Measurements from ENCODE around the gene THRA.

THRA gene

DNA sequence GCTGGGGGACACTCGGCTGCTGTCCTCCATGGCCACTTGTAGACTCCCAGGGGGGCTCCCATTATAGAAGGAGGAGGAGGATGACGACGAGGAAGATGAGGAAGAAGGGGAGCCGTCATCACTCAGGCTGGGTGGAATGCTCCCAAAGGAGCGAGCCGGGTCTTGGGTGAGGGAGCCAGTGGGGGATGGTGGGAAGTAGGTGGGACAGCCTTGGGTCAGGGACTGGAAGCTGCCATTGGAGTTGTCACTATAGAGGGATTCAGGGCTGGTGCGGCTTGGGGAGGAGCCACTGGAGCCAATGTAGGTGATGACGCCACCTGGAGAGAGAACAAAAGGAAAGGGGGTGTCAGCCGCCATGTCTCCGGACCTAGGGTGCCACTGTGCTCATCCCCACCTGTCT lies 34.3 kb downstream of the THRA start:
- no peak overlapping the region for H3K4me3 ChIP-seq (ENCODE audit: low read depth, low read length)
- TF ChIP-seq, protein P1, sequence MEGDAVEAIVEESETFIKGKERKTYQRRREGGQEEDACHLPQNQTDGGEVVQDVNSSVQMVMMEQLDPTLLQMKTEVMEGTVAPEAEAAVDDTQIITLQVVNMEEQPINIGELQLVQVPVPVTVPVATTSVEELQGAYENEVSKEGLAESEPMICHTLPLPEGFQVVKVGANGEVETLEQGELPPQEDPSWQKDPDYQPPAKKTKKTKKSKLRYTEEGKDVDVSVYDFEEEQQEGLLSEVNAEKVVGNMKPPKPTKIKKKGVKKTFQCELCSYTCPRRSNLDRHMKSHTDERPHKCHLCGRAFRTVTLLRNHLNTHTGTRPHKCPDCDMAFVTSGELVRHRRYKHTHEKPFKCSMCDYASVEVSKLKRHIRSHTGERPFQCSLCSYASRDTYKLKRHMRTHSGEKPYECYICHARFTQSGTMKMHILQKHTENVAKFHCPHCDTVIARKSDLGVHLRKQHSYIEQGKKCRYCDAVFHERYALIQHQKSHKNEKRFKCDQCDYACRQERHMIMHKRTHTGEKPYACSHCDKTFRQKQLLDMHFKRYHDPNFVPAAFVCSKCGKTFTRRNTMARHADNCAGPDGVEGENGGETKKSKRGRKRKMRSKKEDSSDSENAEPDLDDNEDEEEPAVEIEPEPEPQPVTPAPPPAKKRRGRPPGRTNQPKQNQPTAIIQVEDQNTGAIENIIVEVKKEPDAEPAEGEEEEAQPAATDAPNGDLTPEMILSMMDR (IDR thresholded peaks at IDR 0.05; ENCODE audit: low read depth, low read length) = no peak

DNA sequence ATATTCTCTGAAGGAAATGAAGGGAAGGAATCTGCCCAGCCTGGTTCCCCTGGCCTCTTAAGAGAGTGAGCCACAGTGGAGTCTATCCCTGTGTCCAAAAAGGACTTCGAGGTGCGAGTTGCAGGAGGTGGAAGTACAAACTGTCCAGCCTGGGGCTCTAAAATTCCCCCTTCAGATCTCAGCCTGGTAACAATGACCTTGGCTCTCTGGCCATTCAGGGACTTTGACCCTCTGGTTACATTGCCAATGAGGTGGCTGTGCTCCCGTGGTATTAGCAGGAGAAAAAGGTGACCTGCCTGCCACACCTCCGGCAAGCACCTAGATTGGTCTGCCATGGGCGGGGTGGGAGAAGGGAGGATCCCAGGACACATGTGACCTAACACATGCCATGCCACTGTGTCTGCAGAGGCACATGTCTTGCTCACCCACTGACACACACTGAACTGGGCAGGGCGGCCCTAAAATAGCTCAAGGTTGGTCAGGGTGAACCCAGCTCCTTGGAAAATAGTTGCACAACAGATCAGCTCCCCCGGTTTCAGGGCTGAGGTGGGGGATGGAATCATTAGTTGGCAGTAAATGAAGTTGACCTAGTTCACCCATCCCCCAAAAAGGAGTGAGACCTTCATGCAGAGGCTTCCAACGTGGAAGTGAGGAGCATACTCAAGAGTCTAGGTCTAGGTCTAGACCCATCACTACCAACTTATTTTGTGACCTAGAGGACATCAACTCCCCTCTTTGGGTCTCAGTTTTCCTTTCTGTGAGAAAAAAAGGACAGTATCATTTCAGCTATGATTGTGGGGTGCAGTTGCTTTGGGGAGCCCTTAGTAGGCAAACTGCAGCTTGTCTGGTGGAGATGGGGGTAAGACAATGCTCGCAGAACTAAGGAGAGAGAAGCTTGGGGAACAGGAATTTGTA lies 35.4 kb downstream of the THRA start:
- peak overlapping the region; percentile 49 for H3K4me3 ChIP-seq (ENCODE audit: low read depth, low read length)
- TF ChIP-seq, protein P1 (IDR thresholded peaks at IDR 0.05; ENCODE audit: low read depth, low read length) = no peak

DNA sequence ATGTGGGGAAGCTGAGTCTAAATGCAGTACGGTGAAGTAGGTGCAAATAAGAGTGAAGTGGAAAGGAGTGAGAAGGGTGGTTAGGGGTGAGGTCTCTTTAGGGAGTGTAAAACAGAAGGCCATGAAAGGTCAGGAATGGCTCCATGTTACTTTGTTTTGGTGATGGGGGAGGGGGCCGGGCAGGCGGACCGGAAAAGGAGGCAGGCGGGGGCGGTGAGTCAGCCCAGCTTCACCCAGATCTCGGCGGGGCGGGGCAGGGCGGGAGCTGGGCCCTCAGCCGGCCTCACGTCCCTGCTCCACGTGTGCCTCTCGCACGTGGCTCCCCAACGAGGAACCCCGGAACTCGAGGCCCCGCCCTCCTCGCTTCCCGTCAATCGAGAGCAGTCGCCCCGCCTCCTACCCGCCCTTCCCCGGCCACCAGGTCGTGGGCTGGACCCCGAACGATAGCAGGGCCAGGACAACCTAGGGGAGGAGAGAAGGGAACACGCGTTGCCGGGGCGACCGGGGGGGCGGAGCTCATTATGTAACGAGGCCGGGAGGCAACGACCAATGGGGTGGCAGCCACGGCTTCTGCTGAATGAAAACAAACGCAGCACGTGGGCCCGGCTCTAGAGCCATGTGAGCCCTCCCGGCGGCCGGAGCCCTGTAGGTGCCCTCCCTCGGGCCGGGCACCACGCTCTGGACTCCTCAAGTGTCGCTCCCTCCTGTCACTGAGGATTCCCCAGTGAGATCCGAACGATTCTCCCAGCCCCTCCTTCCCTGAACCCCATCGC lies 36.3 kb downstream of the THRA start:
- peak overlapping the region; percentile 71 for H3K4me3 ChIP-seq (ENCODE audit: low read depth, low read length)
- TF ChIP-seq, protein P1 (IDR thresholded peaks at IDR 0.05; ENCODE audit: low read depth, low read length) = no peak

DNA sequence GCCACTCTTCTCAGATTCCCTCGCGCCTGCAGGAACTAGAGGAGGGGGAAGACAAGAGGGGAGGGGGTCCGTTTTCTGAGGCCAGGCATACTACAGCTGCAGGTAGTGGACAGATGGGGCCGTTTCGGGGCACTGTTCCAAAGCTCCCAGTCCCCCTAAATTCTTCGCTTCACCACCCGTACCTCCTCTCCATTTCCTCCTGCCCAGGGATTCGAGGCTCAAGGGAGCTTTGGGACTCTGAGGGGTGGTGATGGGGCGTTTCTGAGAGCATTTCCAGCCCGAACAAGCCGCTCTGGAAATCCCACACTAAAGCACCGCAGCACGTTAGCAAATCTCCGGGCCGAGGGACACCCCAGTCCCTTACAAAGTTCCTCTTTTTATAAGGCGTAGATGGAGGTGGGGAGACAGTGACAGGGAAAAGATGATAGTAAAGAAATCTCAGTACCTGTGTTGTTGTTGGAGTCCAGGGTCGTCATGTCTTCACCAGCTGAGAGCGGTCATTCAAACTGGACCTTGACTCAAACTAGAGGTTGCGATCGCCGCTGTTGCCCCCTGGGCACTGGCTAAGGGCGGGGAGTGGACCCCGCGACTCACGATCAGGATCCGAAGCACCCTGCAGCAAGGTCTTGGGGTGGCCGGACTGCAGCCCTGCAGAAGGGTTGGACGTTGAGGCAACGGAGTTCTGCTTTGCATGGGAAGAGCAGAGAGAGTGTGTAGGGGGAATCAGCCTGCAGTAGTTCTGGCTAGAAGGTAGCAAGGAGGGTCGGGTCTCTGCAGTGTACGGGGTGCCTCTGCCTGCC lies 37.1 kb downstream of the THRA start:
- TF ChIP-seq, protein P1 (IDR thresholded peaks at IDR 0.05; ENCODE audit: low read depth, low read length) = no peak

DNA sequence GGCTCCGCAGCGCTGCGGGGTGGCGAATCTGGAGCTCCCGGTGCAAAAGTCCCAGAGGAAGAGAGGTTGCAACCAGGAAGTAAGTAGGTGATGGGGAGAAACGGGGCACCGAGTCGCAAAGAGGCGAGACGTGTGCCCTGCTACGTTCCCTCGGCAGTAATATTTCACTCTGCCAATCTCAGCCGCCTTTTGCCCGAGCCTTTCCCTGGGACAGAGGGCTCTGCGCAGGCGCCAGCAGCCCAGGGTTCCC lies 37.6 kb downstream of the THRA start, which contains the start of gene NR1D1:
Gene NR1D1 (minus strand): TSS at position 171 of the 250 bp plus-strand sequence. CDS start 495 bp downstream, outside the sequence.
- TF ChIP-seq, protein P1 (IDR thresholded peaks at IDR 0.05; ENCODE audit: low read depth, low read length) = no peak
- peak within 1 kb of the TSS; percentile 71 for H3K4me3 ChIP-seq (ENCODE audit: low read depth, low read length)

More for the DNA sequence above, 37.1 kb downstream of the THRA start:
- H3K4me3 ChIP-seq (ENCODE audit: low read depth, low read length) = peak overlapping the region; percentile 71

DNA sequence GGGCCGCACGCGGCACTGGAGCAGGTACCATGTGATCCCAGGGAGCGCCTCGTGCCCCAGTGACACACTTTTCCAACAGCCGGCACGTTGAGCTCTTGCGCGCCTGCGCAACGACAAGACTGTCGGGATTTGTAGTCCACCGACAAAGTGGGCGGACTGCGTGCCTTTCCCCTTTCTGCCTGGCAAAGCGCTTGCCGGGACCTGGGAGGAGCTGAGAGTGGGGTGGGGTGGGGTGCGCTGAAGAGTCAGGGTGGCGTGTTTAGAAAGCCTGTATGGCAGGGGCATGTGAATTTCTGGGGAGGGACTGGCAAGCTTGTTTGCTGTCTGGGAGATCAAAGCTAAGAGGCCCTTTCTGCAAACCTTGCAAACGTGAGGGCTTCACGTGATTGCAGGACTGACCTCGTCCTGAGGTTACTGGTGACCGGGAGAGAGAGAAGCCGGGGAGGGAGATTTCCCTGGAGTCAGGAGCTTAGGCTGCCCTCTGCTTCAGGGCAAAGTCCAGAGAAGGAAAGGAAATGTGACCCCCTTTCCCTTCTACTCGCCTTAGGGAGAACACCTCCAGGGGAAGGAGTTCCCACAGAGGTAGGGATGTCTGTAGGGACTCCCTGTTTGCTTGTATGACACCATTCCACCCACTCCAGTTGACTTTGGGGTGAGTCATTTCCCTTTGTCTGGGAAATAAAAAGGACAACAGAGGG lies 38.1 kb downstream of the THRA start:
- TF ChIP-seq, protein P1 (IDR thresholded peaks at IDR 0.05; ENCODE audit: low read depth, low read length) = no peak
- H3K4me3 ChIP-seq (ENCODE audit: low read depth, low read length) = peak overlapping the region; percentile 71
